Activated CD8-positive, alpha-beta T cell treated with anti-CD3 and anti-CD28 coated beads for 36 hours (primary cell): ENCODE results near the gene CRYL1. TPM values are rescaled to one million over a fixed set of nuclear protein-coding genes. Genes with fewer than 3 reads are reported as not detected.
"Not testable (repeated sequence)": the region's sequence is repeated elsewhere in the genome, so short reads cannot be mapped to it uniquely, and the experiment has no call there.

Source experiments
- ATAC-seq: fragments of 200-7000 bp; cut with Tn5 transposase; one replicate; pipeline ENCODE4 v1.10.0; 2021; ENCODE audit warnings: mild to moderate bottlenecking, moderate library complexity
- CTCF ChIA-PET: fragments of 350-600 bp; sonication (Branson Sonifier 250); formaldehyde crosslinking; loops from one replicate; lab custom pipeline; 2021; ENCODE audit warnings: antibody characterized with exemption; lab: Charles Lee
- POLR2A ChIA-PET: fragments of 350-600 bp; sonication (Branson Sonifier 250); formaldehyde crosslinking; loops from one replicate; lab custom pipeline; 2021; ENCODE audit warnings: antibody characterized with exemption; lab: Charles Lee
- DNase-seq: peaks from one replicate; pipeline ENCODE4 v3.0.0-alpha.2; 2020
- H3K27ac Mint-ChIP-seq: one replicate; pipeline ENCODE4 v1.8.0; 2021; ENCODE audit warnings: mild to moderate bottlenecking, mixed read lengths
- H3K27me3 Mint-ChIP-seq: one replicate; pipeline ENCODE4 v1.8.0; 2021; ENCODE audit warnings: mixed read lengths
- H3K36me3 Mint-ChIP-seq: one replicate; pipeline ENCODE4 v1.8.0; 2021; ENCODE audit warnings: low read depth, mixed read lengths
- H3K4me1 Mint-ChIP-seq: one replicate; pipeline ENCODE4 v1.8.0; 2021; ENCODE audit warnings: low read depth, mixed read lengths
- H3K4me3 Mint-ChIP-seq: one replicate; pipeline ENCODE4 v1.8.0; 2021; ENCODE audit warnings: mild to moderate bottlenecking, moderate library complexity, mixed read lengths
- H3K9me3 Mint-ChIP-seq: one replicate; pipeline ENCODE4 v1.8.0; 2021; ENCODE audit warnings: mixed read lengths
- intact Hi-C: fragments of 100-400 bp; cut with micrococcal nuclease; formaldehyde crosslinking; loops from one replicate; pipeline ENCODE4 v1.10.0; 2022
- total RNA-seq, 2 experiments: library from RNA; stranded (reverse); gene quantifications; one replicate each; pipeline ENCODE4 v1.2.3, GENCODE V29; 2021
- TF ChIP-seq, protein P1 (sequence below): fragments of 200-600 bp; IDR thresholded peaks from one replicate; pipeline ENCODE4 v1.8.0; 2022; ENCODE audit warnings: antibody characterized with exemption, mild to moderate bottlenecking

Gene CRYL1
- total RNA-seq, 2 experiments from 2014 or later = 8.5 to 9.4 TPM

DNA sequence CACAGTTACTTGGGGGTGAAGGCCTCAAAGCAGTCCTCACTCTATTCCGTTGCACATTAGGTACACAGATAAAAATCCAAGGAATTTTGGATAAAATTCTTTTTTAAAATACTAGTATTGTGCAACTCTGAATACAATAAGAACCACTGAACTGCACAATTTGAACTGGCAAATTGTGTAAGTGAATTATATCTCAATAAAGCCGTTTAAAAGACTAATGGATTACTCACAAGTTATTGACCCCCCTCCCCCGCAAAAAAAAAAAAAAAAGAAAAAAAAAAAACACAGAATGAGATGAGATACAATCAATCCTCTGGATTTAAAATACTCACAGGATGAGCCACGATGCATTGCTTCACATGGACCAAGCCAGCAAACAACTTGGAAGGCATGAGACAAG, 86.4 kb downstream of the CRYL1 start:
- no peak for DNase-seq
- ChIA-PET POLR2A (no interaction called here), CTCF (no interaction called here)
- no peak for ATAC-seq
- H3K27ac Mint-ChIP-seq = no peak overlapping the region
- no peaks in the 10 kb centered on the region for H3K27me3 Mint-ChIP-seq
- no peaks in the 10 kb centered on the region for H3K36me3 Mint-ChIP-seq
- H3K4me3 Mint-ChIP-seq = no peak overlapping the region
- H3K4me1 Mint-ChIP-seq = peaks cover 11% of the 10 kb centered on the region
- TF ChIP-seq, protein P1, sequence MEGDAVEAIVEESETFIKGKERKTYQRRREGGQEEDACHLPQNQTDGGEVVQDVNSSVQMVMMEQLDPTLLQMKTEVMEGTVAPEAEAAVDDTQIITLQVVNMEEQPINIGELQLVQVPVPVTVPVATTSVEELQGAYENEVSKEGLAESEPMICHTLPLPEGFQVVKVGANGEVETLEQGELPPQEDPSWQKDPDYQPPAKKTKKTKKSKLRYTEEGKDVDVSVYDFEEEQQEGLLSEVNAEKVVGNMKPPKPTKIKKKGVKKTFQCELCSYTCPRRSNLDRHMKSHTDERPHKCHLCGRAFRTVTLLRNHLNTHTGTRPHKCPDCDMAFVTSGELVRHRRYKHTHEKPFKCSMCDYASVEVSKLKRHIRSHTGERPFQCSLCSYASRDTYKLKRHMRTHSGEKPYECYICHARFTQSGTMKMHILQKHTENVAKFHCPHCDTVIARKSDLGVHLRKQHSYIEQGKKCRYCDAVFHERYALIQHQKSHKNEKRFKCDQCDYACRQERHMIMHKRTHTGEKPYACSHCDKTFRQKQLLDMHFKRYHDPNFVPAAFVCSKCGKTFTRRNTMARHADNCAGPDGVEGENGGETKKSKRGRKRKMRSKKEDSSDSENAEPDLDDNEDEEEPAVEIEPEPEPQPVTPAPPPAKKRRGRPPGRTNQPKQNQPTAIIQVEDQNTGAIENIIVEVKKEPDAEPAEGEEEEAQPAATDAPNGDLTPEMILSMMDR = no peak
- no peaks in the 10 kb centered on the region for H3K9me3 Mint-ChIP-seq
- intact Hi-C loops = no loop called here

DNA sequence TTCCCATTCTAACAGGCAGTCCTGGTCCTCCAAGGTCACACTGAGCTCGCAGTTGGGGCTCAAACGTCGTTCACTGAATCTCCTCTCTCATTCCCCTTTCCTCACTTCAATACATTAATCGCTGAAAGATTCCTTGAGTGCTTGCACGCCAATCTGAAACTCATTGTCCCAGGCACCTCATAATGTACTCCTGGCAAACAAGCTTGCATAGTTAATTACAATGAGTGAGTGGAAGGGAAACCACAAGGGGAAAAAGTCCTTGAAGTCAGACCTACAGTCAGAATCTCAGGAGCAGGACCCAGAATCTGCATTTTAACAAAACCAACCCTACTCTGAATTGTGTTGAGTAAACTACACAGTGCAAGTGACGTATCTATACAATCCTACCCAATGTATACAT, 86.9 kb downstream of the CRYL1 start:
- Mint-ChIP-seq H3K4me3 (no peak overlapping the region), H3K36me3 (no peaks in the 10 kb centered on the region), H3K27ac (no peak overlapping the region), H3K27me3 (no peaks in the 10 kb centered on the region), H3K4me1 (peaks cover 11% of the 10 kb centered on the region), H3K9me3 (no peaks in the 10 kb centered on the region)
- CTCF ChIA-PET = no interaction called here
- no peak for DNase-seq
- TF ChIP-seq, protein P1 = no peak
- intact Hi-C loops = no loop called here
- POLR2A ChIA-PET = no interaction called here
- no peak for ATAC-seq

DNA sequence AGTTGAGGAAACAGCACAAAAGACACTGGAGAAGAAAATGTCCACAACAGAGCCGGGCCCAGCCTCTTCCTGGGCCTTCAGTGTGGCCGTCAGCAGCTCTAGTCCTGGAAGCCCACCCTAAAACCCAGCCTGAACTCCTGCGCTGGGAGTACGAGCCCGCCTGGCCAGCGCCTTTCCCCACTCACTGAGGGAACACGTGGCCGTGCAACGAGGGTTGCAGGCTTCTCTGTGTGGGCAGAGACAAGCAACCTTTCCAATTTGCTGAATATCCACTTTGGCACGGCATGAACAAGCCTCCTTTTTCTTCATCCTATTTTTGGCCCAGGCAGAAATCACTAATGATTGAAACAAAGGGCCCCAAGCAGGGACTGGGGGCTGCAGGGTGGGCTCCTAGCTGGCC, 89.2 kb downstream of the CRYL1 start:
- intact Hi-C loops = no loop called here
- no peak overlapping the region for H3K4me3 Mint-ChIP-seq
- CTCF ChIA-PET = no interaction called here
- no peak for ATAC-seq
- no peak overlapping the region for H3K27ac Mint-ChIP-seq
- no peaks in the 10 kb centered on the region for H3K36me3 Mint-ChIP-seq
- no peaks in the 10 kb centered on the region for H3K27me3 Mint-ChIP-seq
- H3K9me3 Mint-ChIP-seq = no peaks in the 10 kb centered on the region
- POLR2A ChIA-PET = no interaction called here
- TF ChIP-seq, protein P1 = no peak
- no peaks in the 10 kb centered on the region for H3K4me1 Mint-ChIP-seq
- no peak for DNase-seq

DNA sequence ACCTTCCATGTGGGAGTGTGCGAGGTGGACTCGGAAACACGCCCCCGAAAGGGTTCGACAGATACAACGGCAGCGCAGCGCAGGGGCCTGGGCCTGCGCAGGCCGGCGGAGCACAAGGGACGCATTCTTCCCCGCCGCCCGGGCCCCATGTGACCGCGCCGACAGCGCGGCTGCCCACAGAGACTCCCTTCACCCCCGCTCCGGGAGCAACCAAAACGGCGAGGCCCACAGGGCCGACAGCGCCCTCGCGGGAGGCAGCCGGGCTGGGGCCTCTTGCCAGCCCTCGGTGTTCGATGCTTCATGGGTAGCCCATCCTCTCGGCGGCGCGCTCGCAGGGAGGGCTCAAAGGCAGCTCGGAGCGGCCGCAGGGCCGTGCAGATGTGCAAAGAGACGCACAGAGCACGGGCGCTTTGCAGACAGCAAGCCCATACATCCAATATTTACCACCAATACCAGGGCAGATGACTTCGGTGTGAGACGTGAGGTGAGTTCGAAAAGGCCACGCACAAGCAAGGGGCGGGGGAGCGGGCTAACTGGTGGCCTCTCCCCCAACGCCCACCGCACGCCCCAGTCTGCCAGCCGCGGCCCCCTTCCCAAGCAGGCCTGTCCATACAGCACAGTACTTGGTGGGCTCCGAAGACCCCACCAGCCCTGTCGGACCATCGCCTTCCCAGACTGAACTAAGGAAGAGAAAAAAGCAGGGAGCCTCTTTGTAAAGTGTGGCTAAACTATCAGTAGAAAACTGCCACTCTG, 89.9 kb downstream of the CRYL1 start:
- intact Hi-C loops = no loop called here
- ChIA-PET CTCF (no interaction called here), POLR2A (no interaction called here)
- H3K4me1 Mint-ChIP-seq = no peaks in the 10 kb centered on the region
- TF ChIP-seq, protein P1 = no peak
- no peak for ATAC-seq
- no peak overlapping the region for H3K27ac Mint-ChIP-seq
- H3K27me3 Mint-ChIP-seq = no peaks in the 10 kb centered on the region
- no peak for DNase-seq
- H3K36me3 Mint-ChIP-seq = no peaks in the 10 kb centered on the region
- H3K9me3 Mint-ChIP-seq = no peaks in the 10 kb centered on the region
- H3K4me3 Mint-ChIP-seq = no peak overlapping the region

DNA sequence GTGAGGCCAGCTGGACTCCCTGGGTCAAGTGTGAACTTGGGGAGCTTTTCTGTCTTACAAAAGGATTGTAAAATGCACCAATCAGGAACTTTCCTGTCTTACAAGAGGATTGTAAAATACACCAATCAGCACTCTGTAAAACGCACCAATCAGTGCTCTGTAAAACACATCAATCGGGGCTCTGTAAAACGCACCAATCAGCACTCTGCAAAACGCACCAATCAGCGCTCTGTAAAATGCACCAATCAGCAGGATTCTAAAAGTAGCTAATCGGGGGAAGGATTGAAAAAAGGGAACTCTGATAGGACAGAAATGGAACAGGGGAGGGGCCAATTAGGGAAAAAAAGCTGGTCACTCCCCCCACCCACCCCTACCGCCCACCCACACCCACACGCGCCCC, 91.4 kb downstream of the CRYL1 start:
- H3K9me3 Mint-ChIP-seq, H3K4me1 Mint-ChIP-seq, H3K27me3 Mint-ChIP-seq, intact Hi-C loops, POLR2A ChIA-PET, ATAC-seq, H3K27ac Mint-ChIP-seq, DNase-seq, CTCF ChIA-PET, H3K36me3 Mint-ChIP-seq, H3K4me3 Mint-ChIP-seq: not testable (repeated sequence)
